Measurements from ENCODE around the gene BMAL1.

The BMAL1 gene

GRCh38 chr11:13294178-13294577, 16.6 kb downstream of the BMAL1 start:
- DNase-seq, result no peak

DNA sequence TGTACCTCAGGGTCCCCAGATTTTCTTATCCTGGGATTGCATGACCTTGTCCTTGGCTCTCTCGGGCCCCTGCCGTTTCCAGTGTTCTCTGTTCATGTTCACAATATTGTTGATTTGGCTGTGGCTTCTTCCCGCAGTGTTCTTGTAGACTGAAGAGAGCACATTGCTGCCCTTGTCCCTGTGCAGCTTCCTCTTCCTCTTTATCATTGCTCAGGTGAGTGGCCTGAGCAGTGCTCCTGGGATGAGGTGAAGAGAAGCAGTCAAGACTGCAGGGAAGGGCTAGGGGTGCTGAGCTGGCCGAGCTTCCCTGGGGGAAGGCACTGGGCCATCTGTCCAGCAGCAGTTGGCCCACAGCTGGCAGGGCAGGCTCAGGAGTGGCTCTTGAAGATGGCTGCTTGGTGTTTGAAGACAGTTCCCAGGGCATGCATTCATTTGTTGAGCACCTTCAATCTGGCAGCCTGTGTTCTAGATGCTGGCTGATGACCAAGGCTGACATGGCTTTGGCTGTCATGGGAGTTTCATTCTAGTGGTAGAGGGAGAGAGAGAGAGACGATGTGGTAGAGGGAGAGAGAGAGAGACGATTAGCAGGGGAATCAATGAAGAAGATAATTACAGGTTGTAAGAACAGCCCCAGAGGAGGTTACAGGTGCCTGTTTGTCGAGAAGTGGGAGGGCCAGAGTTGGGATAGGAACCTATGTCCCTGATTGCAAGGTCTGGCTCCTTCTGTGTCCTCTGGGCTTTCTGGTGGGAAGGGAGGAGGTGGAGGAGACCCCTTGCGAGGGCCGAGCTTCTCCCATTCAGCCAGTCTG, 17.4 kb downstream of the BMAL1 start:
- DNase-seq, result no peak

GRCh38 chr11:13297308-13297916, 19.8 kb downstream of the BMAL1 start:
- DNase-seq, result no peak

DNA sequence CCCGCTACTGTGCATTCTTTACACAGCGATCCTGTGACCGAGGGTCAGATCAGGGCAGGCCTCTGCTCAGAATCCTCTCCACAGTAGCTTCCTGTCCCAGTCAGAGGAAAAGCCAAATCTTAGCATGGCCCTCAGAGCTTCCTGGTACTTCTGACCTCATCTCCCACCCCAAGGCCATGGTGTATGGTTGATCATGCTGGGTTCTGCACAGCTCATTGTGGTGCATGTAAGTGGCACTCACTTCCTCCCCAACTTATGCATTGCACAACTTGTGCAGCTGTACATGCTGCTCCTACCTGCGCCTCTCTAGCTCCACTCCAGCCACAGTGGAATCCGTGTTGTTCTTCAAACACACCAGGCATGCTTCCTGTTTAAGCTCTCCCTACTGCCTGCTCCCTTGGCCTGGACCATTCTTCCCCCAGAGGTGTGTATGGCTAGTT, 20.3 kb downstream of the BMAL1 start:
- peak; percentile 74 for DNase-seq

DNA sequence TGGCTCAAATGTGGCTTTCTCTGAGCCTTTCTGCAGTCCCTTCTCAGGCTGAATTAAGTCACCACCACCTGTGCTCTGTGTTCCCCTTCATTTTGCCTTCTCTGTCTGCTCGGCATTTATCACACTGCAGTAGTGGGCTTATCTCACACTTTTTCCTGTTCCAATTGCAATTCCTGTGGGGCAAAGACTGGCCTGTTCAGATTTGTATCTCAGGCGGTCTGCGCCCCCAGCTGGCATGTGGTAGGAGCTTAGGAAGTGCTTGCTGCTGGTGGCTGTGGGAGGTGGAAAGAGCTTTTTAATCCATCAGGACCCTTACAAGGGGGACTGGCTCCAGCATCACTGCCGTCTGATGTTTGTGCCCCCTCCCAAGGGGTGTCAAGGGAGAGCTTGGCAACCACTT, 21.2 kb downstream of the BMAL1 start:
- DNase-seq, result no peak

- no peak for DNase-seq
Observed at GRCh38 chr11:13301522-13301921, 23.9 kb downstream of the BMAL1 start.

DNA sequence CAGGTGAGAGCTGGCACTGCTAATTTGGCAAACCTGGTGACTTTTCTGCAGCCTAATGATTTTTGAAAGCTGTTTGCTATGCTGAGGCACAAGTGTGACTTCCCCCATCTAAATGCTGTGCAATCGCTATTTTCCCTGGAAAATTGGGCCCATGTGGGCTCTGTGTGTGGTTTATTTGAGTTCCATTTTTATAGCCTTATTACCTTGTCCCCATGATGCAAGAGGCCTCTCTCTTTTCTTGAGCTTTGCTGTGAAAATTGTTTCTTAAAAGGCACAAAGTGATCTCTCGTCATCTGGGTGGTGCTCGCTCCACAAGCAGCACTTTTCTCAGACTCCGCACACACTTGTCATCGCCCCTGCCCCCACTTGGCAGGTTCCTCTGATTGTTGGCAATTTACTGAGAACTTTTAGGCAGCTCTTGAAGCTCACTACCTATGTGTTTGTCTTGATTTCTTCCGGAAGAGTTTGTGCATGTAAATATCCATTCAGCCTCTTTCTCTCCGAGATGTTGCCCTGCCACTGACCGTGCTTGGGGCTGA, 24.9 kb downstream of the BMAL1 start:
- no peak for DNase-seq

- DNase-seq, result peak; percentile 71
Observed at GRCh38 chr11:13303668-13304649, 26.4 kb downstream of the BMAL1 start.

- DNase-seq, result no peak
Observed at GRCh38 chr11:13304655-13305335, 27.2 kb downstream of the BMAL1 start.

GRCh38 chr11:13308704-13309103, 31.1 kb downstream of the BMAL1 start:
- DNase-seq, result no peak

GRCh38 chr11:13309156-13309555, 31.6 kb downstream of the BMAL1 start:
- no peak for DNase-seq

DNA sequence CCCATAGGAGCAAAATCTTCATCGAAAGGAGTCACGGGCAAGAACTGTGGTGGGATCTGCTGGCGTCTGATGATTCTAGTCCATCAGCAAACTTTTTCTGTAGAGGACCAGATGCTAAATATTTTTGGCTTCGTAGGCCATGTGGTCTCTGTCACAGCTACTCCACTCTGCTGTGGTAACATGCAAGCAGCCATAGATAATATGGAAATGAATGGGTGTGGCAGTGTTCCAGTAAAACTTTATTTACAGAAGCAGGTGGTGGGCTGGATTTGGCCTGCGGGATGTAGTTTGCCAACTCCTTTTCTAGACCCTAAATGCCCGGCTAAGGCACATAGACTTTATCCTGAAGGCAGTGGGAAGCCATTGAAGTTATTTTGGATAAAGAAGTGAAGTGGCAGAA, 32.9 kb downstream of the BMAL1 start:
- peak; percentile 13 for DNase-seq

DNA sequence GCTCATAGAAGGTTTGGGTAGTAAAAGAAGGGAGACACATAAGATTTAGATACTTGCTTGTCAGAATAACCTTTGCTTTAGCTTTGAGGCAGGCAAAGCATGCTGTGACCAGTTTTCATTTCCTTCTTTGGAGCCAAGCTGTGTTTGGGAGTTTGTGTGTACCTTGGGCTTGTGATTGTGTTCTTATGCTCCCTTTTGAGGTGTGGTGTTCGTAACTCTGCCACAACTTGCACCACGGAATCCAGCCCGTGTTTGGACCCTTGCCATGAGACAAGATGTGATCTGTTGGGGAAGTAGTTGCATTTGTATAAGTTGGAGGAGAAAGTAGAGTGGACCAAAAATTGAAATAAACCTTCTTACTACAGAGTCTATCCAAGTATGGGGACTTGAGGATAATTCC, 34.0 kb downstream of the BMAL1 start:
- DNase-seq, result no peak

- no peak for DNase-seq
Observed at GRCh38 chr11:13313005-13313819, 35.6 kb downstream of the BMAL1 start.

- no peak for DNase-seq
Observed at GRCh38 chr11:13314676-13315394, 37.2 kb downstream of the BMAL1 start.

- DNase-seq, result no peak
Observed at GRCh38 chr11:13315517-13316432, 38.2 kb downstream of the BMAL1 start.

GRCh38 chr11:13316528-13316961, 39.0 kb downstream of the BMAL1 start:
- no peak for DNase-seq

- no peak for DNase-seq
Observed at GRCh38 chr11:13317293-13318080, 39.9 kb downstream of the BMAL1 start.
